IPS-15b (cell line): ENCODE data around the gene KLHL25.

ENCODE experiments used
- H3K27me3 ChIP-seq: one replicate; pipeline ENCODE4 v1.6.1; 2013; ENCODE audit warnings: low read length; ENCODE audit not compliant: control insufficient read depth, insufficient read depth
- H3K36me3 ChIP-seq: one replicate; pipeline ENCODE4 v1.6.1; 2013; ENCODE audit warnings: low read length; ENCODE audit not compliant: control insufficient read depth, insufficient read depth
- H3K4me1 ChIP-seq: one replicate; pipeline ENCODE4 v1.6.1; 2013; ENCODE audit warnings: mild to moderate bottlenecking, low read length; ENCODE audit not compliant: control insufficient read depth, insufficient read depth
- H3K4me3 ChIP-seq: one replicate; pipeline ENCODE4 v1.5.1; 2013; ENCODE audit warnings: low read depth, low read length
- H3K9ac ChIP-seq: one replicate; pipeline ENCODE4 v1.6.1; 2013; ENCODE audit warnings: low read depth, mild to moderate bottlenecking, low read length
- H3K9me3 ChIP-seq: one replicate; pipeline ENCODE4 v1.6.1; 2013; ENCODE audit warnings: mild to moderate bottlenecking, low read length; ENCODE audit not compliant: control insufficient read depth, insufficient read depth

Gene KLHL25

GRCh38 chr15:85748176-85748575, 46.5 kb downstream of the KLHL25 start:
- Histone ChIP-seq H3K9ac (peak overlapping the region; percentile 16), H3K4me3 (no peak overlapping the region), H3K36me3 (peaks cover 27% of the 10 kb centered on the region), H3K4me1 (peaks cover 27% of the 10 kb centered on the region), H3K27me3 (no peaks in the 10 kb centered on the region), H3K9me3 (no peaks in the 10 kb centered on the region)

- Histone ChIP-seq H3K4me3 (no peak overlapping the region), H3K9ac (no peak overlapping the region), H3K27me3 (no peaks in the 10 kb centered on the region), H3K9me3 (no peaks in the 10 kb centered on the region), H3K36me3 (peaks cover 27% of the 10 kb centered on the region), H3K4me1 (peaks cover 18% of the 10 kb centered on the region)
Observed at GRCh38 chr15:85746641-85747040, 48.1 kb downstream of the KLHL25 start.

- Histone ChIP-seq H3K27me3 (no peaks in the 10 kb centered on the region), H3K9me3 (no peaks in the 10 kb centered on the region), H3K36me3 (peaks cover 27% of the 10 kb centered on the region), H3K9ac (no peak overlapping the region), H3K4me1 (peaks cover 12% of the 10 kb centered on the region), H3K4me3 (no peak overlapping the region)
Observed at GRCh38 chr15:85745525-85746150, 49.1 kb downstream of the KLHL25 start.

- Histone ChIP-seq H3K36me3 (peaks cover 27% of the 10 kb centered on the region), H3K4me3 (no peak overlapping the region), H3K4me1 (peaks cover 8% of the 10 kb centered on the region), H3K27me3 (no peaks in the 10 kb centered on the region), H3K9me3 (no peaks in the 10 kb centered on the region), H3K9ac (no peak overlapping the region)
Observed at GRCh38 chr15:85745023-85745422, 49.7 kb downstream of the KLHL25 start.

GRCh38 chr15:85744579-85744978, 50.1 kb downstream of the KLHL25 start:
- Histone ChIP-seq H3K9ac (no peak overlapping the region), H3K9me3 (no peaks in the 10 kb centered on the region), H3K27me3 (no peaks in the 10 kb centered on the region), H3K4me3 (no peak overlapping the region), H3K4me1 (peaks cover 8% of the 10 kb centered on the region), H3K36me3 (peaks cover 27% of the 10 kb centered on the region)

GRCh38 chr15:85743392-85744055, 51.2 kb downstream of the KLHL25 start:
- Histone ChIP-seq H3K27me3 (no peaks in the 10 kb centered on the region), H3K4me1 (no peaks in the 10 kb centered on the region), H3K9ac (no peak overlapping the region), H3K36me3 (peaks cover 27% of the 10 kb centered on the region), H3K4me3 (no peak overlapping the region), H3K9me3 (no peaks in the 10 kb centered on the region)

GRCh38 chr15:85742186-85742821, 52.4 kb downstream of the KLHL25 start:
- Histone ChIP-seq H3K27me3 (no peaks in the 10 kb centered on the region), H3K36me3 (peaks cover 27% of the 10 kb centered on the region)

GRCh38 chr15:85741662-85742061, 53.1 kb downstream of the KLHL25 start:
- Histone ChIP-seq H3K9ac (no peak overlapping the region), H3K9me3 (no peaks in the 10 kb centered on the region), H3K36me3 (peaks cover 27% of the 10 kb centered on the region), H3K27me3 (no peaks in the 10 kb centered on the region), H3K4me1 (no peaks in the 10 kb centered on the region), H3K4me3 (no peak overlapping the region)

More at GRCh38 chr15:85742186-85742821, 52.4 kb downstream of the KLHL25 start:
- H3K9ac ChIP-seq = no peak overlapping the region
- H3K4me3 ChIP-seq = no peak overlapping the region
- H3K9me3 ChIP-seq = no peaks in the 10 kb centered on the region
- H3K4me1 ChIP-seq = no peaks in the 10 kb centered on the region

GRCh38 chr15:85741021-85741421, 53.7 kb downstream of the KLHL25 start:
- peaks cover 24% of the 10 kb centered on the region for H3K36me3 ChIP-seq
- H3K4me1 ChIP-seq = no peaks in the 10 kb centered on the region
- H3K27me3 ChIP-seq = no peaks in the 10 kb centered on the region
- H3K9me3 ChIP-seq = no peaks in the 10 kb centered on the region
- no peak overlapping the region for H3K4me3 ChIP-seq
- no peak overlapping the region for H3K9ac ChIP-seq

- Histone ChIP-seq H3K9ac (no peak overlapping the region), H3K36me3 (peaks cover 10% of the 10 kb centered on the region), H3K27me3 (no peaks in the 10 kb centered on the region), H3K4me3 (no peak overlapping the region), H3K4me1 (no peaks in the 10 kb centered on the region), H3K9me3 (peaks cover 3% of the 10 kb centered on the region)
Observed at GRCh38 chr15:85737061-85737460, 57.7 kb downstream of the KLHL25 start.

GRCh38 chr15:85733416-85733815, 61.3 kb downstream of the KLHL25 start:
- peaks cover 13% of the 10 kb centered on the region for H3K36me3 ChIP-seq

More at GRCh38 chr15:85733416-85733815, 61.3 kb downstream of the KLHL25 start:
- Histone ChIP-seq H3K9me3 (peaks cover 3% of the 10 kb centered on the region), H3K9ac (no peak overlapping the region), H3K4me3 (no peak overlapping the region), H3K27me3 (no peaks in the 10 kb centered on the region), H3K4me1 (no peaks in the 10 kb centered on the region)
